Mucosa of descending colon (tissue), 3 donors: ENCODE measurements around the gene XIRP2. TPM values are rescaled to one million over a fixed set of nuclear protein-coding genes. Genes with fewer than 3 reads are reported as not detected.

ENCODE experiments used
- ATAC-seq: fragments of 200-7000 bp; cut with Tn5 transposase; one replicate; pipeline ENCODE4 v1.9.1; 2020; ENCODE audit warnings: mild to moderate bottlenecking, moderate library complexity
- DNase-seq, 3 donors: peaks; one replicate each; pipeline ENCODE4 v3.0.0-alpha.2; 2020
- H3K36me3 ChIP-seq: fragments of 200-600 bp; one replicate; pipeline ENCODE4 v1.8.0; 2021; ENCODE audit warnings: low read depth, mild to moderate bottlenecking
- H3K4me1 ChIP-seq: fragments of 200-600 bp; one replicate; pipeline ENCODE4 v1.8.0; 2021; ENCODE audit warnings: low read depth, mild to moderate bottlenecking
- H3K4me3 ChIP-seq: fragments of 200-600 bp; one replicate; pipeline ENCODE4 v1.8.0; 2021; ENCODE audit warnings: mild to moderate bottlenecking
- H3K9me3 ChIP-seq: fragments of 200-600 bp; one replicate; pipeline ENCODE4 v1.8.0; 2021; ENCODE audit warnings: mild to moderate bottlenecking
- intact Hi-C, 2 donors: fragments of 100-400 bp; cut with DNase I in 1 of 2; cut with micrococcal nuclease in 1 of 2; formaldehyde crosslinking; loops; one replicate each; pipeline versions ENCODE4 v1.11.0 to v1.11.1; 2022; cut with DNase I, micrococcal nuclease
- total RNA-seq, 3 donors: library from RNA; stranded (reverse); fragmentation: NEBNext Ultra II Directional in 2 of 3; extraction: Animal tissue kit (Norgen Biotek cat#: 25700) in 2 of 3; gene quantifications; one replicate each; pipeline versions ENCODE4 v1.2.1 to v1.2.4, GENCODE V29; 2021 to 2023
- TF ChIP-seq, protein P1 (sequence below): fragments of 200-600 bp; IDR thresholded peaks from one replicate; pipeline ENCODE4 v1.8.0; 2022; ENCODE audit warnings: antibody characterized with exemption, mild to moderate bottlenecking
- donor health status: DM: no; HTN: no; CAD: no; lungs with moderate emphysema.
- donor health status: DM: no; HTN: no; CAD: no.
- donor health status: DM: no; HTN: yes; CAD: no.

Gene XIRP2
- total RNA-seq, 3 donors from 2014 or later, result 0.29 to 0.55 TPM; not detected in 1

DNA sequence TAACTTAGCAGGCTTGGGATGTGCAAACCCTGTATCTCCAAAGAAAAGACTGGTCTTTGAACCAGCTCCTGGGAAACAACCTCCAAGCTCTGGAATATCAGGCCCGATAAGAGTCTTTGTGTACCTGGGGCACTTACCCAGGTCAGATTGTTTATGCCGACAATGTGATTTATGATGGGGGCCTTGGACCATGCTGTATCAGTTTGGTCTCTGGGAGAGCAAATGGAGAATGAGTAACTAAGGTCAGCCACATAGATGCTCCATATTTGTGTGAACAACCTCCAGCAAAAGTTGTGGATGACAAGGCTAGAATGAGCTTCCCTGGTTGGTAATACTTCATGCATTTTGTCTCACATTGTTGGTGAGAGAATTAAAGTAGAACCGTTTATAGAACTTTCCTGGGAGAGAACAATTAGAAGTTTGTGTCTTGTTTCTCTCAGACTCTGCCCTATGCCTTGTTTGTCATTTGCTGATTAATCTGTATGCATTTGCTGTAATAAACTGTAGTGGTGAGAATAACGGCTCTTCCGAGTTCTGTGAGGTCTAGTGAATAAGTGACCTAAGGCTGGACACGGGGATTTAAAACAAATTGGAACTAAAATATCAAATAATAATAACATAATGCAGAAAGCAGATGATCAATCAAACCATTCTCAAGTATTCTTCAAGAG, 259.1 kb downstream of the XIRP2 start:
- no peaks in the 10 kb centered on the region for H3K4me1 ChIP-seq
- ATAC-seq (no peak), DNase-seq (no peak)
- H3K4me3 ChIP-seq, result no peak overlapping the region
- intact Hi-C loops, result no loop called here
- H3K36me3 ChIP-seq, result no peaks in the 10 kb centered on the region
- H3K9me3 ChIP-seq, result no peaks in the 10 kb centered on the region
- TF ChIP-seq, protein P1, sequence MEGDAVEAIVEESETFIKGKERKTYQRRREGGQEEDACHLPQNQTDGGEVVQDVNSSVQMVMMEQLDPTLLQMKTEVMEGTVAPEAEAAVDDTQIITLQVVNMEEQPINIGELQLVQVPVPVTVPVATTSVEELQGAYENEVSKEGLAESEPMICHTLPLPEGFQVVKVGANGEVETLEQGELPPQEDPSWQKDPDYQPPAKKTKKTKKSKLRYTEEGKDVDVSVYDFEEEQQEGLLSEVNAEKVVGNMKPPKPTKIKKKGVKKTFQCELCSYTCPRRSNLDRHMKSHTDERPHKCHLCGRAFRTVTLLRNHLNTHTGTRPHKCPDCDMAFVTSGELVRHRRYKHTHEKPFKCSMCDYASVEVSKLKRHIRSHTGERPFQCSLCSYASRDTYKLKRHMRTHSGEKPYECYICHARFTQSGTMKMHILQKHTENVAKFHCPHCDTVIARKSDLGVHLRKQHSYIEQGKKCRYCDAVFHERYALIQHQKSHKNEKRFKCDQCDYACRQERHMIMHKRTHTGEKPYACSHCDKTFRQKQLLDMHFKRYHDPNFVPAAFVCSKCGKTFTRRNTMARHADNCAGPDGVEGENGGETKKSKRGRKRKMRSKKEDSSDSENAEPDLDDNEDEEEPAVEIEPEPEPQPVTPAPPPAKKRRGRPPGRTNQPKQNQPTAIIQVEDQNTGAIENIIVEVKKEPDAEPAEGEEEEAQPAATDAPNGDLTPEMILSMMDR, result no peak

DNA sequence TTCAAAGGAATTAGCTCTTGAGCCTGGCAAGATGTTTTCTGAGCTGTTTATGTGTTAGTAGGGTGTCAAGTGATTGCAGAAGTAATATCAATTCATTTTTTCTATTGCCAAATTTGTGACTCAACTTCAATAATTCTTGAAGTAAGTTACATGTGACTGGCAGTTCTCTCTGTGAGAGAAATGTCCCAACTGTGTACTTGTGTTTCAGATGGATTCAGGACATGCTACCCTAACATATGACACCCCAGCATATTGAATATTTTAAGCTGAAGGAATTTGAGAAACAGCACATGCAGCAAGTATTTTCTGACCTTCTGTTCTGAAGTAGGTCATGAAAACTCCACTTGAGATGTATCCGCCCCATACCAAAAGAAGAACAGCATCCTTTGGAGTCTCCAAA, 263.6 kb downstream of the XIRP2 start:
- Histone ChIP-seq H3K9me3 (no peaks in the 10 kb centered on the region), H3K4me3 (no peak overlapping the region), H3K4me1 (no peaks in the 10 kb centered on the region), H3K36me3 (no peaks in the 10 kb centered on the region)
- DNase-seq, result no peak
- TF ChIP-seq, protein P1, result no peak
- ATAC-seq, result no peak
- intact Hi-C loops, result no loop called here

DNA sequence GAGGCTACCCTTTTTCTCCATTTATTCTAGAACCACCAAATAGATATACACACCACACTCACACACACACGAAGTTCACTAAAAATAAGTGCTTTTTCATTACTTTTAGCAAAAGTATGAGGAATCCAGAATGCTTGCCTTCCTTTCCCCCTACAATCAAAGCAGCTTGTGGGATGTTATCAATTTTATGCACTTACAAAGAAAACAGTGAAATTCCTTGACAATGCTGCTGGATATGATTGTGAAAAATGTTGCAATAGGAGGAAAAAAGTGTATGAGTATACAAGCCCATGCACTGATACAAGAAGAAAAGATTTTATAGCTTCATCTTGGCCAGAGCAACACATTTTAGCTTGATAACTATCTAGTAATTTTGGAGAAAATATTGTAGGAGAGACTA, 269.2 kb downstream of the XIRP2 start:
- DNase-seq, result no peak
- Histone ChIP-seq H3K4me1 (no peaks in the 10 kb centered on the region), H3K4me3 (no peak overlapping the region), H3K9me3 (no peaks in the 10 kb centered on the region), H3K36me3 (no peaks in the 10 kb centered on the region)
- TF ChIP-seq, protein P1, result no peak
- intact Hi-C loops, result no loop called here
- no peak for ATAC-seq

DNA sequence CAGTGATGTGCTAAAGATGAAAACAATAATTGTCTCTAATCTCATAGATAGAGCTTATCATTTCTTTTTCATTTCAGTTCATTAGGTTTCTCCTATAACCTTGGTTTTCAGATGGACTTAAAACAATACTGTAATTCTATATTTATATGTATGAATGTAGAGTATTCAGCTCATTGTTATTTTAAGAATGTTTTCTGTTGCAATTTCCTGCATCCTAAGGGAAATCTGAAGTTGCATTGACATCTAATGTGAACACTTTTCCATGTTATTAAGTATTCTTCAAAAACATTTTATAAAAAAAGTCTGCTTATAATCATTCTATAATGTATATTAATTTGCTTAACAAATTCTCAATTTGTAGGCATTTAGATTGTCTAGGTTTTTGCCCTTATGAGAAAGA, 288.9 kb downstream of the XIRP2 start:
- Histone ChIP-seq H3K4me3 (no peak overlapping the region), H3K4me1 (no peaks in the 10 kb centered on the region), H3K36me3 (no peaks in the 10 kb centered on the region), H3K9me3 (no peaks in the 10 kb centered on the region)
- TF ChIP-seq, protein P1, result no peak
- intact Hi-C loops, result no loop called here
- DNase-seq, result no peak
- no peak for ATAC-seq

DNA sequence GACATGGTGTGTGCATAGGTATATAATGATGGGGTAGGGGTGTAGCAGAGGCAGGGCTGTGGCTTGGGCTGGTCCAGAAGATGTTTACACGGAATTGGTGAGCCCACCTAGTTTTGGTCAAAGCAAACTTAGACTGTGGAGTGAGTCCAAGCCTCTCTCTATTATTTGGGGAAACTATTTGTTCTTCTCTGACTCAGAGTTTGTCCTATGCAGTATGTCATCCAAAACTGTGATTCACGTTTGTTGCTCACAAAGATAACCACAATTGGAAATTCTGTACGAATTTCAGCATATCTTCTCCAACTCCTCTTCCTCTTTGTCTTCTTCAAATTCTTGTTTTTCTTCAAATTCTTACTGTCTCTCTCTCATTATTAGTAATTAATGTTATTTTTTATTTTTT, 292.9 kb downstream of the XIRP2 start:
- TF ChIP-seq, protein P1, result no peak
- no peaks in the 10 kb centered on the region for H3K9me3 ChIP-seq
- intact Hi-C loops, result no loop called here
- no peak overlapping the region for H3K4me3 ChIP-seq
- H3K4me1 ChIP-seq, result no peaks in the 10 kb centered on the region
- no peaks in the 10 kb centered on the region for H3K36me3 ChIP-seq
- DNase-seq (no peak), ATAC-seq (no peak)

DNA sequence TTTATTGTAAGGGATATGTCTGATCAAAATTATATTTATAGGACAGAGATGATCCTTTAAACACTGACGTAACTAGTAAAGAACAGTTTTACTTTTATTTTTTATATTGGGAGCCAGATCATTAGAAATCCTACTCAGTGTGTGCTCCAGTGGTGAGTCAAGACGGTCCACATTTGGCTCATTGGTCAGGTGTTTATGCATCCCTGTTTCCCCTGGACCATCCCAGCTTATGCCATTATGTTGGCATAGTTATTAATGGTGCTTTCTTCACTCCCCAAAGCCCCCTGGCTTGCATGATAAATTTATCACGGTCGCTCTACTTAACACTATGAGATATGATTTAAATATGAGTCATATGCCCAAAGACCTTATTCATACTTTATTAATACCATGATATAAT, 293.4 kb downstream of the XIRP2 start:
- DNase-seq, result no peak
- H3K4me3 ChIP-seq, result no peak overlapping the region
- H3K4me1 ChIP-seq, result no peaks in the 10 kb centered on the region
- H3K36me3 ChIP-seq, result no peaks in the 10 kb centered on the region
- TF ChIP-seq, protein P1, result no peak
- intact Hi-C loops, result no loop called here
- H3K9me3 ChIP-seq, result no peaks in the 10 kb centered on the region
- ATAC-seq, result no peak
